SHP77 treated with DMSO at 0.1 percent for 48 hours (cell line): ENCODE measurements around the gene BTBD10.
"Not testable (repeated sequence)": the region's sequence is repeated elsewhere in the genome, so short reads cannot be mapped to it uniquely, and the experiment has no call there.

Experiments used
- DNase-seq: peaks from one replicate; lab custom pipeline; 2025; lab: John Stamatoyannopoulos, UW

Gene BTBD10

GRCh38 chr11:13440100-13440855 is 22.7 kb downstream of the BTBD10 start:
- DNase-seq, result no peak

- no peak for DNase-seq
These were observed 24.7 kb downstream of the BTBD10 start for GRCh38 chr11:13438291-13438690.

GRCh38 chr11:13436836-13437235 is 26.2 kb downstream of the BTBD10 start:
- not testable (repeated sequence) for DNase-seq

DNA sequence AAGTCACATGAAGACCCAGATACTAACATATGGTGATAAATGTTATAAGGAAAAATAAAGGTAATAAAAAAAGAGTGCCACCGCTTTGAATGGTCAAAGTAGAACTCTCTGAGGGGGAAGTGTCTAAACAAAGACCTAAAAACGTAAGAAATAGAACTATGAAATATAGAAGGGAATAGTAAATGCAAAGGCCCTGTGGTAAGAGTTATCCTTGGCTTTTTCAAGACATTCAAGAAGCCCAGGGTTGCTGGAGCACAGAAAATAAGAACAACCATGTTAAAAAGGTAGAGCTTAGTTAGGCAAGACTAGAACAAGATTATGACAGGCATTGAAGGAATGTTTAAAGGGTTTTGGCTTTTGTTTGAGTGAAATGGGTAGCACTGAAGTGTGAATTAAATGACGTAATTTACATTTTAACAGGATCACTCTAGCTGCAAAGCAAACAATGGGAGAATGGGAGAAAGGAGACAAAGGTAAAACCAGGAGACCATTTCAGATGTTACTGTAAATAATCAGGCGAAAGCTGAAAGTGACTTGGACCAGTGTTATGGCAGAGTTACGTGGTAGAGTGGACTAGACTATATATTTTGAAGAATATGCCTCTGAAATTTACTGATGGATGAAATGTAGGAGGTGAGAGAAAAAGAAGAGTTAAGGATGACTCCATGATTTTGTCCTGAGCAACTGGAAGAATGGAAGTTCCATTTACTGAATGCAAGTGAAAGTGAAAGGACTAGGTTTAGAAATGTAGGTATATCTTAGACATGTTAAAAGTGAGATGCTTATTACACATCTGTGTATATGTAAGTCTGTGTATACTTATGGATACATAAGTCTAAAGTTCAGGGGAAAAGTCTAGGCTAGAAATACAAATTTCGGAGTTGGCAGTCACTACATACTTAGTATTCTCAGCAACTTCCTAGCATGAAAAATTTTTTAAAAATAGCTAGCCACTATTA is 28.5 kb downstream of the BTBD10 start:
- no peak for DNase-seq

DNA sequence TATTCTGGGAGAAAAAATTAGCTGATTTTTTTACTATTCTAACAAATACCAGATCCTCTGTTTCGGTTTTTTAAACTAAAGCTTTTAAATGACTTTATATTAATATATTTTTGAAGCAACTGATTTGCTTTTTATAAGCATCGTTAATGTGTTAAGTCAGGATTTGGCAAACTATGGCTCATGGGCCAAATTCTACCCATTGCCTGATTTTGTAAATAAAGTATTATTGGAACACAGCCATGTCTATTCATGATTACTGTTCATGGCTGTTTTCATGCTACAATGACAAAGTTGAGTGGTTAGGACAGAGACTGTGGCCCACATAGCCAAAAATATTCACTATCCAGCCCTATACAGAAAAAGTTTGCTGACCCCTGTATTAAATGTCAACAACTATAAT is 29.6 kb downstream of the BTBD10 start:
- no peak for DNase-seq

DNA sequence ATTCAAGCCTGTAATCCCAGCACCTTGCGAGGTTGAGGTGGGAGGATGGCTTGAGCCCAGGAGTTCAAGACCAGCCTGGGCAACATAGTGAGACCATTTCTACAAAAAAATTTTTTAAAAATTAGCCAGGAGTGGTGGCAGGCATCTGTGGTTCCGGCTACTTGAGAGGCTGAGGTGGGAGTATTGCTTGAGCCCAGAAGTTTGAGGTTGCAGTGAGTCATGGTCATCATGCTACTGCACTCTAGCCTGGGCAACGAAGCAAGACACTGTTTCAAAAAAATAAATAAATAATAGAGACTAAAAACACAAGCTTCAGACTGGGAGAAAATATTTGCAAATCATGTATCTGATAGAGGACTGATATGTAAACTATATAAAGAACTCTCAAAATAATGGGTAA is 33.2 kb downstream of the BTBD10 start:
- no peak for DNase-seq

- no peak for DNase-seq
These were observed 33.7 kb downstream of the BTBD10 start for GRCh38 chr11:13429288-13429687.

- no peak for DNase-seq
These were observed 35.6 kb downstream of the BTBD10 start for GRCh38 chr11:13427440-13427839.

- DNase-seq, result no peak
These were observed 39.6 kb downstream of the BTBD10 start for GRCh38 chr11:13423372-13423771.

- DNase-seq, result no peak
These were observed 41.5 kb downstream of the BTBD10 start for GRCh38 chr11:13421561-13421960.

- DNase-seq, result no peak
These were observed 47.8 kb downstream of the BTBD10 start for GRCh38 chr11:13415201-13415600.

DNA sequence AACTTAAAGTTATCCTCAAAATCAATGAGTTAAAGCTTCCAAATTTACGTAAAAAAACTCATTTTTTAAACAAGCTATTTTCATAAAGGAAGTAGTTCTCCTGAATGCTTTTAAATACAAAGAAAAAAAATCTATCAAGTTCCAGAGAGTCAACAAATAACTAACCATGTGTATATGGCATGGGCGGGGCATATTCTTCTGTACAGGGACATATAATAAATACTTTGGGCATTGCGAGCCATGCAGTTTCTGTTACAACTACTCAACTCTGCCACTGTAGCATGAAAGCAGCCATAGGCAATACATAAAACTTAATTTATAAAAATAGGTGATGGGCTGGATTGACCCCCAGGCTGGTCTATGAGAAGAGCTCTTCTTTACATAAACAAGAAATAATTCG is 57.8 kb downstream of the BTBD10 start:
- DNase-seq, result no peak

DNA sequence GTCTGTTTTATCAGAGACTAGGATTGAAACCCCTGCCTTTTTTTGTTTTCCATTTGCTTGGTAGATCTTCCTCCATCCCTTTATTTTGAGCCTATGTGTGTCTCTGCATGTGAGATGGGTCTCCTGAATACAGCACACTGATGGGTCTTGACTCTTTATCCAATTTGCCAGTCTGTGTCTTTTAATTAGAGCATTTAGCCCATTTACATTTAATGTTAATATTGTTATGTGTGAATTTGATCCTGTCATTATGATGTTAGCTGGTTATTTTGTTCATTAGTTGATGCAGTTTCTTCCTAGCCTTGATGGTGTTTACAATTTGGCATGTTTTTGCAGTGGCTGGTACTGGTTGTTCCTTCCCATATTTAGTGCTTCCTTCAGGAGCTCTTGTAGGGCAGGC is 64.7 kb downstream of the BTBD10 start:
- DNase-seq, result not testable (repeated sequence)

GRCh38 chr11:13391217-13391616 is 71.8 kb downstream of the BTBD10 start:
- no peak for DNase-seq

GRCh38 chr11:13388741-13389140 is 74.3 kb downstream of the BTBD10 start:
- no peak for DNase-seq

DNA sequence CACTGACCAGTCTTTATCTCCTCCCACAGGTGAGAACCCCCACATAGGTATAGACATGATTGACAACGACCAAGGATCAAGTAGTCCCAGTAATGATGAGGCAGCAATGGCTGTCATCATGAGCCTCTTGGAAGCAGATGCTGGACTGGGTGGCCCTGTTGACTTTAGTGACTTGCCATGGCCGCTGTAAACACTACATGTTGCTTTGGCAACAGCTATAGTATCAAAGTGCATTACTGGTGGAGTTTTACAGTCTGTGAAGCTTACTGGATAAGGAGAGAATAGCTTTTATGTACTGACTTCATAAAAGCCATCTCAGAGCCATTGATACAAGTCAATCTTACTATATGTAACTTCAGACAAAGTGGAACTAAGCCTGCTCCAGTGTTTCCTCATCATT is 76.5 kb downstream of the BTBD10 start:
- DNase-seq, result no peak

GRCh38 chr11:13384908-13385640 is 77.9 kb downstream of the BTBD10 start:
- no peak for DNase-seq

DNA sequence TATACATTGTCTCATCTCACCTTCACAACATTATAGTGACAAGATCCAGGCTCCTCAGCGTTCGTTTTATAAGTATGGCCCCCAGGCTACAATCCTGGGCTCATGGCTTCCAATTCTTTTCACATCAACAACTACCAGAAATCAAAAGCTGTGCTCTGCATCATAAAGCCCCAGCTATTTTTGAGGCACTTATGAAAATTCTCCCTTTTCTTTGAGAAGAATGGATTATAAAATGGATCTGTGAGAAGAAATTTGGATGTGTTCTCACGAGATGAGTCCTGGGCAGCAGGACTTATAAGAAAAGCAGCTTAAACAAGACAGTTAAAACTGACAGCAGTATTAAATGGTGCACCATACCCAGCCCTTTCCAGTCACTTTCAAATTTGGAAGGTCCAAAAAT is 80.3 kb downstream of the BTBD10 start:
- DNase-seq, result no peak

DNA sequence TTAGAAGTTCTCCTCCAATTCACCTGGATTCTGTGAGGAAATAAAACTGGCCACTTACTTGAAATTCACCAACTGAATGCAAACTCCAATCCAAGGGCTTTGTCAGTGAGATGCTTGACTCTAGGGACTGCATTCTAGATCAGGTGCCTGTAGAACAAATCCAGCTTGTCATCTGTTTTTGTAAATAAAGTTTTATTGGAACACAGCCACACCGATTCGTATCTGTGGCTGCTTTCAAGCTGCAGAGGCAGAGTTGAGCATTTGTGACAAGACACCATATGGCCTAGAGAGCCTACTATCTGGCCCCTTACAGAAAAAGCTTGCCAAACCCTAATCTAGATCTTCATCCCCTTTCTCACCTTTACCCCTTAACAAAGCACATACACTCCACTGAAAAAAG is 82.3 kb downstream of the BTBD10 start:
- DNase-seq, result no peak

DNA sequence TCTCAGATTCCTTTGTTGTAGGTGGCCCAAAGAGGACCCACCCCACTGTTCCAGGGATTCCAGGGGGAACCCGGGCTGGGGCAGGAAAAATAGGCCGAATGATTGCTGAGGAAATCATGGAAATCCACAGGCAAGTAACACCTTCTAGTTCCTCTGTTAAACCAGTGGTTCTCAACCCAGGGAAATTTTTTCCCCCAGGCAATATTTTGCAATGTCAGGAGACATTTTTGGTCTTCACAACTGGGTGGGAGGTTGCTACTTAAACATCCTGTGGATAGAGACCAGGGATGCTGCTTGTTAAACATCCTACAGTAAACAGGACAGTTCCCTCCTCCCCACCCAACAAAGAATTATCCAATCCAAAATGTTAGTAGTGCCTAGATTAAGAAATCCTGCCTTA is 84.7 kb downstream of the BTBD10 start:
- no peak for DNase-seq

DNA sequence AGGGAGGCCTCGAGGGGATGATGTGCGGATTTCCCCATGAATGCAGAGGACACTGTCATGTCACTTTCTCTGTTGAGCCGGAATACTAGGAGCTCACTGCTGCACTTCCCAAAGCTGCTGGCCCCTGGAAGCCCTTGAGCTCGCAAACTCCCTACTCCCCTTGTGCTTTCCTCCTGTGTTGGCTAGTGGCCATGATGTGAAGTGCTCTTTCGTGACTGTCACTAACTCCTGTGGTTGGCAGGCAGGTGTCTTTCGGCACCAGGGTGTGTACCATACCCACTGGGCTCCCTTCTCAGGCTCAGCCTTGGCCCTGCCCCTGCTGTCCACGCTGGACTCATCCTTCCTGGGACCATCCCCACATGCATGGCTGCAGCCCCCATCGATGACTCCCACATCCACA is 86.2 kb downstream of the BTBD10 start:
- no peak for DNase-seq

- no peak for DNase-seq
These were observed 86.6 kb downstream of the BTBD10 start for GRCh38 chr11:13376402-13376801.

- DNase-seq, result no peak
These were observed 87.2 kb downstream of the BTBD10 start for GRCh38 chr11:13375798-13376197.
